ENCODE results near the gene CREB3.

- no peak for TF ChIP-seq CTCF (conservative IDR thresholded peaks at IDR 0.05; ENCODE audit: low read length)
- no peak for TF ChIP-seq EZH2phosphoT487 (IDR thresholded peaks at IDR 0.05; ENCODE audit: borderline replicate concordance)
These were observed 15.2 kb upstream of the CREB3 start for GRCh38 chr9:35717132-35717870.

Measured in Loucy (cell line).